GM18526 (cell line): Measurements from ENCODE around the gene RFTN1.

Experiments used
- POLR2A ChIP-seq: IDR thresholded peaks from 3 replicates; pipeline ENCODE4 v1.6.1; 2011; ENCODE audit not compliant: insufficient read length; ENCODE audit errors: extremely low read depth

RFTN1 gene

GRCh38 chr3:16316847-16317560 is 196.5 kb downstream of the RFTN1 start:
- no peak for TF ChIP-seq POLR2A

- TF ChIP-seq POLR2A: no peak
These were observed 197.1 kb downstream of the RFTN1 start for GRCh38 chr3:16316396-16316795.

- no peak for TF ChIP-seq POLR2A
These were observed 197.9 kb downstream of the RFTN1 start for GRCh38 chr3:16315623-16316022.

GRCh38 chr3:16313886-16314645 is 199.4 kb downstream of the RFTN1 start:
- TF ChIP-seq POLR2A: no peak

- TF ChIP-seq POLR2A: no peak
These were observed 201.5 kb downstream of the RFTN1 start for GRCh38 chr3:16311960-16312451.

GRCh38 chr3:16309558-16309957 is 203.9 kb downstream of the RFTN1 start:
- TF ChIP-seq POLR2A: no peak

- TF ChIP-seq POLR2A: no peak
These were observed 204.8 kb downstream of the RFTN1 start for GRCh38 chr3:16308727-16309126.

- TF ChIP-seq POLR2A: no peak
These were observed 205.5 kb downstream of the RFTN1 start for GRCh38 chr3:16307832-16308531.

GRCh38 chr3:16305111-16305541 is 208.4 kb downstream of the RFTN1 start:
- no peak for TF ChIP-seq POLR2A

GRCh38 chr3:16304061-16305010 is 209.2 kb downstream of the RFTN1 start:
- no peak for TF ChIP-seq POLR2A

- TF ChIP-seq POLR2A: no peak
These were observed 210.4 kb downstream of the RFTN1 start for GRCh38 chr3:16303037-16303575.

GRCh38 chr3:16302082-16302631 is 211.3 kb downstream of the RFTN1 start:
- TF ChIP-seq POLR2A: no peak

GRCh38 chr3:16301507-16301906 is 212.0 kb downstream of the RFTN1 start:
- TF ChIP-seq POLR2A: no peak

- no peak for TF ChIP-seq POLR2A
These were observed 212.6 kb downstream of the RFTN1 start for GRCh38 chr3:16300881-16301359.
